Heart left ventricle (tissue), 13 donors: Measurements from ENCODE around the gene ITPRID2.
A peak's percentile ranks its signal among the peaks of the same experiment; 100 is the strongest.

Source experiments
- POLR2A ChIP-seq, 2 donors: fragments of 450-650 bp; IDR thresholded peaks; one replicate each; pipeline ENCODE4 v1.6.1; 2017; ENCODE audit warnings: antibody characterized with exemption in 2 of 2, mild to moderate bottlenecking in 2 of 2, moderate library complexity in 2 of 2
- TF ChIP-seq, protein P1 (sequence below), 12 donors: fragments of 200-600 bp; sonication (generic) in 4 of 12; IDR thresholded peaks; one replicate each; pipeline versions ENCODE4 v1.5.0 to v1.8.0; 2018 to 2022; ENCODE audit warnings: antibody characterized with exemption in 12 of 12, mild to moderate bottlenecking in 5 of 12
- donor health status: ischemic (EF 13 %, LVEDD 7.1; RV severe dilation, severe dysfunction).
- donor health status: DM: no; HTN: yes; CAD: no.
- donor health status: DM: no; HTN: no; CAD: no.
- donor health status: ischemic (EF 25% LVEDD 6.9; RV normal size, moderate dysfunction).
- donor health status: ischemic (EF 25% LVEDD 5.7; RV mildly dilated, moderate dysfunction).
- donor health status: ischemic (EF 35%, LVEDD 5.7; RV mildly dilated, moderate dysfunction).
- donor health status: nonischemic (EF 11% LVEDD 7.7; RV severe dilation, severe dysfunction).
- donor health status: DM: yes; HTN: yes; CAD: no.
- donor health status: PGD.
- donor health status: ischemic (EF 29% LVEDD 5.4; RV normal size, mild dysfunction).
- donor health status: nonischemic (EF 23%, LVEDD 6.1; RV moderate dilation, normal function).

DNA sequence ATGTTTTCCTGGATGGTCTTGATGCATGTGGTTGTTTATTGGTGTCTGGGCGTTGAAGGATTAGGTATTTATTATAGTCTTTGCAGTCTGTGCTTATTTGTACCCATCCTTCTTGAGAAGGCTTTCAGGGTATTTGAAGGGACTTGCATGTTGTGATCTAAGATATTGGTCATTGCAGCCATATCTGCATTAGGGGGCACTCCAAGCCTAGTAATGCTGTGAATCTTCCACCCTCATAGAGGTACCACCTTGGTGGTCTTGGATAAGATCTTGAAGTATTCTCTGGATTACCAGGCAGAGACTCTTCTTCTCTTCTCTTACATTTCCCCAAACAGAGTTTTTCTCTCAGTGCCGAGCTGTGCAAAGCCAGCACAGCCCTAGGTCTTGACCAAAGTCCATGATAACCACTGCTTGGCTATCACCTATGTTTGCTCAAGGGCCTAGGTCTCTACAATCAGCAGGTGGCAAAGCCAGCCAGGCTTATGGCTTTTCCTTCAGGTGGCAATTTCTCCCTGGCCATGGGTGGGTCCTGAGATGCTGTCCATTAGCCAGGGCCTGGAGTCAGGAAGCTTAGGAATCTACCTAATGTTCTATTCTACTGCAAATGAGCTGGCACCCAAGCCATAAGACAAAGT is 78.7 kb downstream of the ITPRID2 start:
- no peak for TF ChIP-seq POLR2A (IDR thresholded peaks at IDR 0.05)
- TF ChIP-seq, protein P1, sequence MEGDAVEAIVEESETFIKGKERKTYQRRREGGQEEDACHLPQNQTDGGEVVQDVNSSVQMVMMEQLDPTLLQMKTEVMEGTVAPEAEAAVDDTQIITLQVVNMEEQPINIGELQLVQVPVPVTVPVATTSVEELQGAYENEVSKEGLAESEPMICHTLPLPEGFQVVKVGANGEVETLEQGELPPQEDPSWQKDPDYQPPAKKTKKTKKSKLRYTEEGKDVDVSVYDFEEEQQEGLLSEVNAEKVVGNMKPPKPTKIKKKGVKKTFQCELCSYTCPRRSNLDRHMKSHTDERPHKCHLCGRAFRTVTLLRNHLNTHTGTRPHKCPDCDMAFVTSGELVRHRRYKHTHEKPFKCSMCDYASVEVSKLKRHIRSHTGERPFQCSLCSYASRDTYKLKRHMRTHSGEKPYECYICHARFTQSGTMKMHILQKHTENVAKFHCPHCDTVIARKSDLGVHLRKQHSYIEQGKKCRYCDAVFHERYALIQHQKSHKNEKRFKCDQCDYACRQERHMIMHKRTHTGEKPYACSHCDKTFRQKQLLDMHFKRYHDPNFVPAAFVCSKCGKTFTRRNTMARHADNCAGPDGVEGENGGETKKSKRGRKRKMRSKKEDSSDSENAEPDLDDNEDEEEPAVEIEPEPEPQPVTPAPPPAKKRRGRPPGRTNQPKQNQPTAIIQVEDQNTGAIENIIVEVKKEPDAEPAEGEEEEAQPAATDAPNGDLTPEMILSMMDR (IDR thresholded peaks at IDR 0.05) = peak in 6 of 12 donors; percentile 13 to 32 (median 18)
